OCI-LY1 (cell line): ENCODE results near the gene TMPRSS11B.

ENCODE experiments used
- CTCF ChIP-seq: fragments of 200-600 bp; sonication (generic), shearing (Covaris generic); IDR thresholded peaks from 2 replicates; pipeline ENCODE4 v1.5.1; 2017; ENCODE audit warnings: mild to moderate bottlenecking, antibody characterized with exemption, low read length, moderate library complexity, mixed read lengths
- EZH2 ChIP-seq: fragments of 200-600 bp; sonication (generic), shearing (Covaris generic); IDR thresholded peaks from 2 replicates; pipeline ENCODE4 v1.8.0; 2017; ENCODE audit warnings: borderline replicate concordance, mixed run types, mild to moderate bottlenecking, antibody characterized with exemption, low read length, moderate library complexity, mixed read lengths

- TF ChIP-seq CTCF, result no peak
- TF ChIP-seq EZH2, result no peak
These were observed 32.1 kb upstream of the TMPRSS11B start for GRCh38 chr4:68277627-68278026.
